Stimulated activated CD4-positive, alpha-beta T cell treated with anti-CD3 and anti-CD28 coated beads, Interleukin-4, amount 100 ng/mL, for 1 hour (primary cell): ENCODE data around the gene PACS2.
A peak's percentile ranks its signal among the peaks of the same experiment; 100 is the strongest.
"Not testable (repeated sequence)": the region's sequence is repeated elsewhere in the genome, so short reads cannot be mapped to it uniquely, and the experiment has no call there.

ENCODE experiments used
- DNase-seq: peaks from one replicate; pipeline ENCODE4 v3.0.0-alpha.2; 2020

The PACS2 gene

GRCh38 chr14:105314287-105315200 lies at the start of gene PACS2:
TSS of gene PACS2 (plus strand) at chr14:105314748. CDS start at chr14:105314919, 171 bp downstream.
- peak; percentile 78 for DNase-seq

GRCh38 chr14:105267820-105268548 lies 46.6 kb upstream of the PACS2 start:
- DNase-seq: no peak

GRCh38 chr14:105268736-105269354 lies 45.7 kb upstream of the PACS2 start:
- DNase-seq: no peak

GRCh38 chr14:105269405-105269804 lies 45.1 kb upstream of the PACS2 start:
- DNase-seq: no peak

GRCh38 chr14:105271224-105271890 lies 43.2 kb upstream of the PACS2 start:
- DNase-seq: no peak

- DNase-seq: no peak
Observed at GRCh38 chr14:105272623-105273022, 41.9 kb upstream of the PACS2 start.

- DNase-seq: no peak
Observed at GRCh38 chr14:105273062-105273461, 41.5 kb upstream of the PACS2 start.

GRCh38 chr14:105274637-105275036 lies 39.9 kb upstream of the PACS2 start:
- DNase-seq: no peak

GRCh38 chr14:105275267-105275946 lies 39.1 kb upstream of the PACS2 start:
- no peak for DNase-seq

GRCh38 chr14:105277448-105277847 lies 37.1 kb upstream of the PACS2 start:
- DNase-seq: not testable (repeated sequence)

GRCh38 chr14:105279642-105280361 lies 34.7 kb upstream of the PACS2 start:
- DNase-seq: no peak

- no peak for DNase-seq
Observed at GRCh38 chr14:105280525-105280924, 34.0 kb upstream of the PACS2 start.

- no peak for DNase-seq
Observed at GRCh38 chr14:105281371-105282097, 33.0 kb upstream of the PACS2 start.

- no peak for DNase-seq
Observed at GRCh38 chr14:105282098-105282725, 32.3 kb upstream of the PACS2 start.

- DNase-seq: no peak
Observed at GRCh38 chr14:105283028-105283427, 31.5 kb upstream of the PACS2 start.

- no peak for DNase-seq
Observed at GRCh38 chr14:105283899-105284298, 30.6 kb upstream of the PACS2 start.

GRCh38 chr14:105285174-105285573 lies 29.4 kb upstream of the PACS2 start:
- no peak for DNase-seq

- DNase-seq: no peak
Observed at GRCh38 chr14:105286759-105287144, 27.8 kb upstream of the PACS2 start.

- DNase-seq: no peak
Observed at GRCh38 chr14:105287249-105288102, 27.1 kb upstream of the PACS2 start.
